Fibroblast of lung (primary cell): ENCODE results near the gene KBTBD2.

Experiments
- EZH2 ChIP-seq: IDR thresholded peaks from 2 replicates; pipeline ENCODE4 v1.5.1; 2012; ENCODE audit warnings: low read length, control low read depth, mild to moderate bottlenecking; ENCODE audit errors: missing control alignments
- TF ChIP-seq, protein P1 (sequence below), 2 donors: IDR thresholded peaks in 1 of 2; conservative IDR thresholded peaks in 1 of 2; 1 replicate in 1 of 2; 2 replicates in 1 of 2; pipeline ENCODE4 v1.5.1; 2011 to 2012; ENCODE audit warnings: low read length in 2 of 2, control low read depth in 1 of 2, inconsistent platforms in 1 of 2, low read depth in 1 of 2, mild to moderate bottlenecking in 1 of 2

DNA sequence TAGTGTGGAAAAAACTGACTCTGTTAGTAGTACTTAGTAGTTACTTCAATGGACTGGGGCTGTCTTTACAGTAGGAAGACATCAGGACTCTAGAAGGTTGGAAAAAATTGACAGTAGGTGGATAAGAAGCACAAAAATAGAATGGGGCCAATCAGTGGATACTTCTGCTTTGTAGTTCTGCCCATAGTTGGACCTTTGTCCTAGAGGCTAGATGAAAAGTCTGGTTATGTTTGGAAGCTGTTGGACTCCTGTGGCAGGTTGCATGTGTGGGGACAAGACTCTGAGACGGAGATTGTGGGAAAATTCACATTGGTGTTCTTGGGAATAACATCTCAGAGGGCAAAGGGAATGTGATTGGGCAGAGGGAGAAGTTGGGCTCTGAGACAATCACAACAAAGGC is 18.6 kb upstream of the KBTBD2 start:
- TF ChIP-seq, protein P1, sequence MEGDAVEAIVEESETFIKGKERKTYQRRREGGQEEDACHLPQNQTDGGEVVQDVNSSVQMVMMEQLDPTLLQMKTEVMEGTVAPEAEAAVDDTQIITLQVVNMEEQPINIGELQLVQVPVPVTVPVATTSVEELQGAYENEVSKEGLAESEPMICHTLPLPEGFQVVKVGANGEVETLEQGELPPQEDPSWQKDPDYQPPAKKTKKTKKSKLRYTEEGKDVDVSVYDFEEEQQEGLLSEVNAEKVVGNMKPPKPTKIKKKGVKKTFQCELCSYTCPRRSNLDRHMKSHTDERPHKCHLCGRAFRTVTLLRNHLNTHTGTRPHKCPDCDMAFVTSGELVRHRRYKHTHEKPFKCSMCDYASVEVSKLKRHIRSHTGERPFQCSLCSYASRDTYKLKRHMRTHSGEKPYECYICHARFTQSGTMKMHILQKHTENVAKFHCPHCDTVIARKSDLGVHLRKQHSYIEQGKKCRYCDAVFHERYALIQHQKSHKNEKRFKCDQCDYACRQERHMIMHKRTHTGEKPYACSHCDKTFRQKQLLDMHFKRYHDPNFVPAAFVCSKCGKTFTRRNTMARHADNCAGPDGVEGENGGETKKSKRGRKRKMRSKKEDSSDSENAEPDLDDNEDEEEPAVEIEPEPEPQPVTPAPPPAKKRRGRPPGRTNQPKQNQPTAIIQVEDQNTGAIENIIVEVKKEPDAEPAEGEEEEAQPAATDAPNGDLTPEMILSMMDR (conservative IDR thresholded peaks at IDR 0.05 in 1 of 2, IDR thresholded peaks at IDR 0.05 in 1 of 2; ENCODE audit: low read depth in 1 of 2, low read length in 2 of 2), result no peak
- no peak for TF ChIP-seq EZH2
